GM18519 (cell line): ENCODE data around the gene LOXL3.

Experiments used
- ATAC-seq: cut with Tn5 transposase; IDR thresholded peaks from one replicate; pipeline ENCODE4 v1.9.1; 2021; ENCODE audit warnings: mild to moderate bottlenecking, moderate library complexity; ENCODE audit not compliant: unreplicated experiment, low FRiP score

LOXL3 gene, protein sequence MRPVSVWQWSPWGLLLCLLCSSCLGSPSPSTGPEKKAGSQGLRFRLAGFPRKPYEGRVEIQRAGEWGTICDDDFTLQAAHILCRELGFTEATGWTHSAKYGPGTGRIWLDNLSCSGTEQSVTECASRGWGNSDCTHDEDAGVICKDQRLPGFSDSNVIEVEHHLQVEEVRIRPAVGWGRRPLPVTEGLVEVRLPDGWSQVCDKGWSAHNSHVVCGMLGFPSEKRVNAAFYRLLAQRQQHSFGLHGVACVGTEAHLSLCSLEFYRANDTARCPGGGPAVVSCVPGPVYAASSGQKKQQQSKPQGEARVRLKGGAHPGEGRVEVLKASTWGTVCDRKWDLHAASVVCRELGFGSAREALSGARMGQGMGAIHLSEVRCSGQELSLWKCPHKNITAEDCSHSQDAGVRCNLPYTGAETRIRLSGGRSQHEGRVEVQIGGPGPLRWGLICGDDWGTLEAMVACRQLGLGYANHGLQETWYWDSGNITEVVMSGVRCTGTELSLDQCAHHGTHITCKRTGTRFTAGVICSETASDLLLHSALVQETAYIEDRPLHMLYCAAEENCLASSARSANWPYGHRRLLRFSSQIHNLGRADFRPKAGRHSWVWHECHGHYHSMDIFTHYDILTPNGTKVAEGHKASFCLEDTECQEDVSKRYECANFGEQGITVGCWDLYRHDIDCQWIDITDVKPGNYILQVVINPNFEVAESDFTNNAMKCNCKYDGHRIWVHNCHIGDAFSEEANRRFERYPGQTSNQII

DNA sequence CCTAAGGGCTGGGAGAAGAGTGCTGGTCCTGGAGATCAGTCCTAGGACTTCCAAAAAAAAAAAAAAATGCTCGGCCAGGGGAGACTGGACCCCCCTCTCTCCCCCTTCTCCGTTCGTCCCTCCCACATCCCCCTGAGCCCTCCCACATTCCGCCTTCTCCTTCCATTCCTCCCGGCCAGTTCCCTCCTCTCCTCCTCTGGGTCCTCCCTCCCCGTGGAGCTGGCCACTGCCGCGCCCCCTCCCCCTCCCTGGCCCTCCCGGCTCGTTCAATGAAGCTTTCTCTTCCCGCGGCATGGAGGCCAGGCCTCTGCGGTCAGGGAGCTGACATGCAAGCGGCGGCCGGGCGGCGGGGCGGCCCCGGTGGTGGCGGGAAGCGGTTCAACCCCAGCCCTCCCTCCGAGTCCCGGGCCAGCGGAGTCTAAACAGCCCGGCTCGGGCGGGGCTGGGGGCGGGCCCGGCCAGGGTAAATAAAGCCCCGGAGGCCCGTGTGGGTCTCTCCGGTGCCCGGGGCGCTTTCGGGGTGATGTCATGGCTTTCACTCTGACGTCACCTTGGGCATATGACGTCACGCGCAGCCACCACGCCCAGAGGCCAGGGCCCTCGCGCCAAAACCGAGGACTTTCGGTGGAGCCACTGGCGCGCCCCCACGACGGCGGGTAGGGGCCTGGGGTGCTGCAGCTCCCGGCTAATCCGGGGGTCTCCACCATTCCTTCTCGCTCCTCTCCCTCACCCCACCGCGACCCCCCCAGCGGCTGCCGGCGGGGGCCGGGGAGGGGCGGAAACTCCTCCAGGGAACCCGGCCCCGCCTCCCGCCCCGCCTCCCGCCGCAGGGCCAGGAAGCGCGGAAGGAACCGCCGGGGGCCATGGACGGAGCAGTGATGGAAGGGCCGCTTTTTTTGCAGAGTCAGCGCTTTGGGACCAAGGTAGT lies at the start of gene LOXL3, which contains the start of gene DOK1:
LOXL3 (minus strand) TSS at position 51 of the 928 bp plus-strand sequence. CDS start 1,308 bp downstream, outside the sequence.
DOK1 (plus strand) TSS at position 829 of the 928 bp plus-strand sequence; CDS start at position 864, 35 bp downstream.
- no peak for ATAC-seq

DNA sequence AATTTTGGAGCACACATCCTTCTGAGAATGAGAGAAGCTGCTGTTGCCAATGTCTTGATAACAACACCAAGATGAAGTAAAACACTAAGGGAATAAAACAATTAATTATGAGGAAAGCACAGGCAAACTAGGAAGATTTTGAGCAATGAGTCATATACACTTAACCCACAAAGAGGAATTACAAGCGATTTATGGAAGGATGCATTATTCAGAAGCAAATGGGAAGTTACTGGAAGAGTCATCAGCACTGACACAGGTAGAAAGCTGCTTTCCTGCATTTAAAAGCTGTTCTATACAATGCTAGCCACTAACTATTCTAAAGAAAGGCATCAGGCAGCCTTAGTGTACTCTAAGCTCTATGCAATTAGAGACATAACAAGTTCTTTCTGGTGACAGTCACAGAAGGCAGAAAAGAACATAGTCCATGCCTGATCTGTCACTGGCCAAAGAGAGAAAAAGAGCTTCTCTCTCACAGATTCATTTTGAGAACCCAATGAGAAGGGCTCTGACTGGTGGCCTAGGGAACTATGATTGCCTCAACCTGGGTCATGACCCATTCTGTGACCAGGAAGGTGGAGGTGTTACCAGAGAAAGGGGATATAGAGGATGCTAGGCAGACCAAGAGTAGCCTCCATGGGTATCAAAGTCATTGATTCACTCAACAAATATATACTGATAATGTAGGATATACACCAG lies 49.0 kb upstream of the LOXL3 start:
- no peak for ATAC-seq

DNA sequence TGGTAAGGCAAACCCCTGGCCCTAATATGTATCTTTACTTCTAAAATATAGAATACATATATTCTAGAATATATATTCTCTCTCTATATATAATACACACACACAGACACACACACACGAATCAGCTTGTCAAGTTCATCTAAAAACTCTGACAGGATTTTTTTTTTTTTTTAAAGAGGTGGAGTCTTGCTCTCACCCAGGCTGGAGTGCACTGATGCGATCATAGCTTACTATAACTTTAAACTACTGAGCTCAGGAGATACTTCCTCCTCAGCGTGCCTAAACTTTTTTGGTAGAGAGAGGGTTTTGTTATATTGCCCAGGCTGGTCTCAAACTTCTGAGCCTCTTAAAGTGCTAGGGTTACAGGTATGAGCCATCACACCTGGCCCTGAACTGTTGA lies 45.9 kb upstream of the LOXL3 start:
- no peak for ATAC-seq

DNA sequence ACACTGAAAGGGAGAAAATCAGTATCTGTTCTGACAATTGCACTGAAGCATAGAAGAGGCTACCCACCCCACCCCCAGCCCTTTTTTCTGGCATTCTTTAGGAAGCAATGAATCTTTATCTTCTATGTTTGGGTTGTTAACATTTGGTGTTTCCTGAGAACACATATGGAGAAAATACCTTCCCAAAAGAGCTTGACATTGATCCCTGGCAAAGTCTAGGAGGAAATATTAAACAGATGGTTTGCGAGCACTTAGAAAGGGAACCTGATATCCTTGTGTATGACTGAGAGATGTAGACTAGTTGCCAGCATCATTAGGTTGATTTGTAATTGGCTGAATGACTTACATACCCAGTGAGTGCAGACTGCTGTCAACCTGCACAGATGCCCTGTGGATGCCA lies 43.7 kb upstream of the LOXL3 start:
- ATAC-seq: no peak

DNA sequence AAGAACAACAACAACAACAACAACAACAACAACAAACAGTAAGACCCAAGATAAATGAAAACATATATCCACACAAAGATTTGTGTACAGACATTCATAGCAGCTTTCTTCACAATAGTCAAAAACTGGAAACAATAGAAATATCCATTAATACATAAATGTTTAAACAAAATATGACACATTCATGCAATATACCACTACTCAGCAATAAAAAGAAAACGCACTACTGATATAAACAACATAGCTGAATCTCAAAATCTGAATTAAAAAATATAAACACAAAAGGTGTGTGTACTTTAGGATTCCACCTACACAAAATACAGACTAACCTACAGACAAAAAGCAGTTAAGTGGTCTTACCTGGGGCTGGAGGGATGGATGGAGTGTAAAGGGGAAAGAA lies 42.8 kb upstream of the LOXL3 start:
- ATAC-seq: no peak

DNA sequence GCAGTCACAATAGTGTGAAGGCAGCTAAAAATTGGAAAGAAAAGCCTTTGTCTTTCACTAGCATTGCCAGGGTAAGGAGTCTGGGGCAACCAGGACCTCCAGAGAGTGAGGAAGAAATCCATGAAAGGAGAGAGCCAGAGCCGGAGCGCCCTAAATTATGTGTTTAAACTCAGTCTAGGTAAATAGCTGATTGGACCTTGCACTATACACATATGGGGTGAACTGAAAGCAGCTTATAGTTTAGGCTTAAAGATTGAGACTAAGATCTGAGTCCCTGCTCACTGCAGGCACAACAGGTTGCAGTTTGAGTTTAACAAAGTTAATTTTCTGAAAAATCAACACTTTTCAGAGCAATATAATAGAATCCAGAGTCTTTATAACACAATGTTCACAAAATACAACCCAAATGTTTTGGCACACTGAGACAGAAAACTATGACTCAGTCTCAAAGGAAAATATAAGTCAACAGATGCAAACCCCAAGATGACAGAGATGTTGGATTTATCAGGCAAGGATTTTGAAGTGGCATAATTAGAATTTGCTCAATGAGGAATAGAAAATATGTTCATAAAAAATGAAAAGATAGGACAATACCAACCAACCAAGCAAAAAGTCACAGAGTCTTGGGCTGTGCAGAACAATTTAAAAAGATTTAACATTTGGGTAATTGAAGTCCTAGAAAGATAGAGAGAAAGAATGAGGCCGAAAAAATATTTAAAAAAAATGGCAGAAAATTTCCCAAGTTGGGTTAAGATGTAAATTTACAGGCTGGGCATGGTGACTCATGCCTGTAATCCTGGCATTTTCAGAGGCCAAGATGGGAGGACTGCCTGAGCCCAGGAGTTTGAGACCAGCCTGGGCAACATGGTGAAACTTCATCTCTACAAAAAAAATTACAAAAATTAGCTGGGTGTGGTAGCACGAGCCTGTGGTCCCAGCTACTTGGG lies 40.4 kb upstream of the LOXL3 start:
- ATAC-seq: no peak

DNA sequence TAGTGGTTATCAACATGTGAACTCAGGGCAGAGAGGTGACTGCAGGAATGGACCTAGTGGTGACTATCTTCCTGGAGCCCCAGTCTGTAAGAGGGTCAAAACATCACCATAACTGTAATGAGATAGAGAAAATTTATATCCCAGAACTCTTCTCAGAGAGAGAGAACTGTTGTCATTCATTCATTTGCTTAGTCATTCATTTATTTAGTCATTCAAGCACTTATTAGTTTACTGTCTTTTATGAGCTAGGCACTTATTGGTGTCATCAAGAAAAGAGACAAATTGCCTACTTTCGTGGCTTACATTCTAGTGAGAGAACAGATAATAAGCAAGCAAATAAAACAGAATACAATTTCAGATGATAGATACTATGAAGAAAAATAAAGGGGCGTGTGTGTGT lies 34.9 kb upstream of the LOXL3 start:
- ATAC-seq: no peak

DNA sequence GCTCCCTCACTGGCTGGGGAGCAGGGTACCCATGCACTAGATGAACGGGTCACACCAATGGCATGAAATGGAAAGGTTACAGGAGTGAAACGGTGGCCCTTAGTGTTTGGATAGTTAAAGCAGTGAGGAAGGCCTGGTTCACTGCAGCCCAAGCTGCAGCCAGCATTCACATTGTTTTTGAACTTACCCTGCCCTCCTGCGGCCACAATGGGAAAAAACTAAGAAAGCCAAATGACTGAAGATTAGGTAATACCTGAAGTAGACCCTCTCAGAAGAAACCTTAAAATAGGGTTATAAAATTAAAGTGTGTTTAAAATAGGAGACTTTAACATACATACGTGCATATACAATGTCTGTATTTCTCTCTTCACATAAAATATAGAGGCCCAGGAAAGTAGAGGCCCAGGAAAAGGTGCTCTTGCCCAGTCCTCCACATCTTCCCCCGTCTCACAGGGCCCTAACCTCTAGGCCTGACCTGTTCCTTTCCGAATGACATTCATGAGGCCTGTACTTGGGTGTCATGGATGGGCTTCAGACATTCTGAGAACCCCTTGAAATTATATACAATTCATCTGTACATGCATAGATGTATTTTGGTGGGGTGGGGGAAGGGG lies 34.0 kb upstream of the LOXL3 start:
- no peak for ATAC-seq

DNA sequence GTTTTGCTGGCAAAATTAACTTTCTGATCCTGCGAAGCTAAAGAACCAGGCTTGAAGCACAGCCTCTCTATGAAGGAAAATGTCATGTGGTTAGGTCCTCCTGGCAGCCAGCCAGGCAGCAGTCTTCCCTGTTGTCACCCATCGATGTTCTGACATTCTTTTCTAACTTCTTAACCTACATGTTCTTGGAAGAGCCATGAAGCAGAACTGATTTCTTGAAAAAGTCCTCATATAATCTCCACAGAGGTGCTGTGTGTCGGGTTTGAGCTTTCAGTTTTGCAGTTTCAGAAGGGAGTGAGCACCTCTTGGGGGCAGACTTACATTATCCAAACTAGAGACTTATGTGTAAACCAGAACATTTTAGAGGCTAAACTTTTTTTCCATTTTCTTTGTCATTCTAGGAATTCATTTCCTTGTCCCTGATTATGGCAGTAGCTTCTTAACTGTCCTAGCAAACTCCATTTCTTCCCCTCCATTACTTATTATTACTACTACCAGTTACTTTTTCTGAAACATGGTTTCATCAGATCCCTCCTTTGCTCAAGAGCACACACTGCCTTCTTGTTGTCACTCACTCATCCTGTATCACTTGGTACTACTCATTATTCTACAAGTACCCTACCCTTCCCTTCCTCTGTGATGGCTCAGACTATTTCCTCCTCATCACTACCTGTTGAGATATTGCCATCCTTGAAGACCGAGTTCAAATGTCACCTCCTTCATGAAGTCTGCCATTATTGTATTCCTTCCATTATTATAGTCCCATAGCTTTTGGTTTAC lies 31.9 kb upstream of the LOXL3 start:
- no peak for ATAC-seq

DNA sequence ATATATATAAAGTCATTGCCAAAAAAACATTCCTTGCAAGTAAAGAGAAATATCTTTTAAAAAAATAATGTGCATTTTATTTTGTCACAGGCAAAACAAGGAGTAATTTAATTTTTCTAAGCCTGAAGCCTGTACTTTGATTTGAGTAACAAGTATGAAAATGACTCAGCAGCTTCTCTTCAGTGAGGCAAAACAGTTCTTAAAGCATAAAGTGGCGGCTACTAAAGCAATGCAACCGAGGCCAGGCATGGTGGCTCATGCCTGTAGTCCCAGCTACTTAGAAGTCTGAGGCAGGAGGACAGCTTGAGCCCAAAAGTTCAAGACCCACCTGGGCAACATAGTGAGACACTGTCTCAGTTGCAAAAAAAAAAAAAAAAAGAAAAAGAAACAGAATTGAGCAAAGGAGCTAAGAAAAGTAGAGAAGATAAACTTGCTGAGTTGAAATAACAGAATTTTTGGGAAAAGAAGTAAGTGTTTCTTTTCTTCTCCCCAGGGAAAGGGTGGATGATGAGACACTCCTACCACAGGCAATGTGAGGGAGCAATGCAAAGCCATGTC lies 30.4 kb upstream of the LOXL3 start:
- no peak for ATAC-seq

DNA sequence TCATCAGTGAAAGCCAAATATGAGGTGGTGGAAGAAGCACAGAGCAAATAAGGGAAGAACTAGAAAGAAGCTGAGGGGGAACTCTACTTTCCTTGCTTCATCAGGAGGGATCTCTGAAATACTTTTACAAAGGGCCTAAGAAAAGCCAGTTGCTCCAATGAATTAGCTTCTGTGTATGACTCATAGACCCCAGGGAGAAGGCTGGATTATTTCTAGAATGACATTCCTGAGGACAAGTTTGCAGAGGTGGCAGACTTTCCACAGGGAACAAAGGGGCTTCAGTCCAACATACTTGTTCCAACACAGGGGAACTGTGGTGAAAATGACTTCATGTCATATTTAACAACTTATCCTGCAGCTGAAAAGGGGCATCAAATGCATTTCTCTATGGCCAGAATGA lies 29.8 kb upstream of the LOXL3 start:
- no peak for ATAC-seq

DNA sequence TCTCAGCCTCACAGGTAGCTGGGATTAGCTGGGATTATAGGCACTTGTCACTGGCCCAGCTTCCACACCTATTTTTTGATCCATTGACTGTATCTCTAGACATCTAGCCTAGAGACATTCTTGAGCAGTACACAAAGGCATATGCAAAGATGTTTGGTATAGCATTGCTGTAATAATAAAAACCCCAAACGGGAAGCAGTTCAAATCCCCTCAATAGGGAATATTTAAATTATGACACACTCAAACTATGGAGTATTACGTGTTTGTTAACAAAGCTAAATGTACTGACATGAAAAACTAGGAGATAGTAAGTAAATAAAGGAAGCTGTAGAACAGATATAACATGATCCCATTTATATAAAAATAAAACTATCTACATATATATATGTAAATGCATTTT lies 28.4 kb upstream of the LOXL3 start:
- no peak for ATAC-seq

DNA sequence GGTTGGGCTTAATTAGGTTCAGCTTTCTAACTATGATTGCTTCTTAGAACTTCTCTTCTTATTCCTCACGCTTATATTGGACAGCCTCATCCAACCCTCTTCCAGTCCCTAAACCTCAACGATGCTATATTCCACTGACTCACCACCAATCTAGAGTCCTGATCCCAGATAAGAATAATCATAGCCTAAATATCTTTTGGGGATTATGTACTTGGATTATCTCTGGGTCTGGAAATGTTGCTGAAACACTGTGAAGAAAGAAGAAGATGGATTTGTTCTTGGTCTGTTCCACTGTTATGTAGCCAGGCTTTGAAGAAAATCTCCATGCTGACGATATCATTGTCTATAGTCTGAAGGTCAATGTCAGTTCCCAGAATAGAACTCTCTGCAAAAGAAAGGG lies 27.7 kb upstream of the LOXL3 start:
- no peak for ATAC-seq

DNA sequence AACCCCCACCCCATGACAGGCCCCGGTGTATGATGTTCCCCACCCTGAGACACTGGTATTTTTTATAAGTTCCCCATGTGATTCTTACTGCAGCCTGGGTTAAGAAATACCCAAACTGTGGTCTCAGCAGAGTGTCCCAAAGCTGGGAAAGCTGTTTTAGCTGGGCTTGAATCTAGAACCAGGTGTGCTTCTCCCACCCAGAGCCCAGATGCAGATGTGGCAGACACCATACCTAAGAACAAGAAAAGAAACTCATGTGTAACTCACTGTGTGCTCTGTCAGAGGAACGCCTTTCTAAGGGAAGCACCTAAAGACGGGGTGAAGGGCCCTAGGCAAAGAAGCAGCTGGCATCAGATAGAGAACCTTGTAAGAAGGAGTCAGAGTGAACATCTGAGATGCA lies 24.7 kb upstream of the LOXL3 start:
- no peak for ATAC-seq

DNA sequence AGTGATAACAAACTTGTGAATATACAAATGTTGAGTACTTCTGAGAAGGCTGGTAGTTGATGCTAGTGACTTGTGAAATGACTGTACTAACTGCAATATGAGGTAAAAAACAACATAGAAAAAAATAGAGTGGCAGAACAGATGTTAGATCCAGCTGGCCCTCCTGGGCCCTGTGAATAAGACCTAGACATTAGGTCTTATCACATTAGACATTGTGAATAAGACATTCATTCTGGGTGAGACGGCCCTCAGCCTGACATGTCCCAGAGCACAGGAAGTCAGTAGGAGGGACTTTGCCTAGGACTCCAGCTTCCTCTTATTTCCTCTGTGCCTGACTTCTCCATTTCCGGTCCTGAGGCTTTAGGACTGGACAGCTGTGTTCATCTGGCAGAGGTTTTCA lies 23.7 kb upstream of the LOXL3 start:
- ATAC-seq: no peak

DNA sequence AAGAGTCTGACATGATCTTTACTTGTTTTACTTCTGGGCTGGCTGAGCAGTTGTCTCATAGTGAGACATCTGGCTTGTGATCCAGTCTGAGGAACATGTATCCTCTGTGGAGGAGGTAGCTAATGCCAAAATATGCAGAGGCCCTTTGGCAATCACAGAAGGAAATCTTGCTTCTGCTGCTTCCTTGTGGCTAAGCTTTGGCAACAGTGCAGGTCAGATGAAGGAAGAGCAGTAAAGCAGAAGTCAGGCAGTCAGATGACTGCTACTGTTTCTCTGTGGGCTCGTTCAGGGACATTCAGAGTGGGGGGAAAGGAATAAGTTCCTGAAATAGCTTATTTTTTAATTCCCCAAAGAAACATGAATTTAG lies 23.1 kb upstream of the LOXL3 start:
- ATAC-seq: no peak

DNA sequence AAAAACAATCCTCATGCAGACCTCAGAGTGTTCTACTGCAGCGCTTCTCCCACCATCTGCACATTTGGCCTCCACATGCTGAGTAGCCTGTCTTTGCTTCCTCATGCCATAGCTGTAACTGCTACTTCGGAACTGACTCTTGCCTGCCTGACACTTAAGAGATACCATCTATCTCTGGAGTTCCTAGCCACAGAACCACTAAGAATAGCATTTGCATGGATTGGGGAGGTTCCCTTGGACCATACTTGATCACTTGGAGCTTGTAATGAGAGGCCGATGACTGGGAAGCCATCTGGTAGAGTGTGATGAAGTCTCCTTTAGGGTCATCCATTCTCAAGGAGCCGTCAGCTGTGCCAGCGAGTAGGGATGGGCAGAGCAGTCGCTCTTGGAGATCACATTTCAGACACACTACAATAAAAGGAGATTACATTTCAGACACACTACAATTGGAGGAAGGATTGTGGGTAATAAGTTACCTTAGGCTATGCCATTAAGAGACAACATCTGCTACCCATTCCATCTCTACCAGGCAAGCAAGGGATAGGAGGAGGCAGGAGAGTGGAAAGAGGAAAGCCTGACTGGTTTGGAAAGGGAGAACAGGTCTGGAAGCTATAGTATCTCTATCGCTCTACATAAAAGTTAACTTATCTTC lies 22.6 kb upstream of the LOXL3 start:
- ATAC-seq: no peak
